ENCODE results near the gene ZBTB20.

The ZBTB20 gene

GRCh38 chr3:114375608-114376421 lies 771.3 kb downstream of the ZBTB20 start:
- TF ChIP-seq TAF1 (IDR thresholded peaks at IDR 0.05; ENCODE audit: borderline replicate concordance, insufficient read depth, low read length) = no peak
- no peak for TF ChIP-seq POLR2AphosphoS5 (IDR thresholded peaks at IDR 0.05; ENCODE audit: low read depth, low read length)
- TF ChIP-seq SIN3A (IDR thresholded peaks at IDR 0.05; ENCODE audit: borderline replicate concordance, insufficient read depth, low read length) = no peak
- no peak for TF ChIP-seq FOXP2 (optimal IDR thresholded peaks at IDR 0.05; ENCODE audit: borderline replicate concordance, extremely low read depth, extremely low read length, insufficient read depth)
- TF ChIP-seq, protein P1, sequence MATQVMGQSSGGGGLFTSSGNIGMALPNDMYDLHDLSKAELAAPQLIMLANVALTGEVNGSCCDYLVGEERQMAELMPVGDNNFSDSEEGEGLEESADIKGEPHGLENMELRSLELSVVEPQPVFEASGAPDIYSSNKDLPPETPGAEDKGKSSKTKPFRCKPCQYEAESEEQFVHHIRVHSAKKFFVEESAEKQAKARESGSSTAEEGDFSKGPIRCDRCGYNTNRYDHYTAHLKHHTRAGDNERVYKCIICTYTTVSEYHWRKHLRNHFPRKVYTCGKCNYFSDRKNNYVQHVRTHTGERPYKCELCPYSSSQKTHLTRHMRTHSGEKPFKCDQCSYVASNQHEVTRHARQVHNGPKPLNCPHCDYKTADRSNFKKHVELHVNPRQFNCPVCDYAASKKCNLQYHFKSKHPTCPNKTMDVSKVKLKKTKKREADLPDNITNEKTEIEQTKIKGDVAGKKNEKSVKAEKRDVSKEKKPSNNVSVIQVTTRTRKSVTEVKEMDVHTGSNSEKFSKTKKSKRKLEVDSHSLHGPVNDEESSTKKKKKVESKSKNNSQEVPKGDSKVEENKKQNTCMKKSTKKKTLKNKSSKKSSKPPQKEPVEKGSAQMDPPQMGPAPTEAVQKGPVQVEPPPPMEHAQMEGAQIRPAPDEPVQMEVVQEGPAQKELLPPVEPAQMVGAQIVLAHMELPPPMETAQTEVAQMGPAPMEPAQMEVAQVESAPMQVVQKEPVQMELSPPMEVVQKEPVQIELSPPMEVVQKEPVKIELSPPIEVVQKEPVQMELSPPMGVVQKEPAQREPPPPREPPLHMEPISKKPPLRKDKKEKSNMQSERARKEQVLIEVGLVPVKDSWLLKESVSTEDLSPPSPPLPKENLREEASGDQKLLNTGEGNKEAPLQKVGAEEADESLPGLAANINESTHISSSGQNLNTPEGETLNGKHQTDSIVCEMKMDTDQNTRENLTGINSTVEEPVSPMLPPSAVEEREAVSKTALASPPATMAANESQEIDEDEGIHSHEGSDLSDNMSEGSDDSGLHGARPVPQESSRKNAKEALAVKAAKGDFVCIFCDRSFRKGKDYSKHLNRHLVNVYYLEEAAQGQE (IDR thresholded peaks at IDR 0.05; ENCODE audit: insufficient read depth in 1 of 2, low read depth in 2 of 2, low read length in 2 of 2) = no peak

GRCh38 chr3:114374433-114374990 lies 772.6 kb downstream of the ZBTB20 start:
- TF ChIP-seq POLR2AphosphoS5 (IDR thresholded peaks at IDR 0.05; ENCODE audit: low read depth, low read length) (no peak), SIN3A (IDR thresholded peaks at IDR 0.05; ENCODE audit: borderline replicate concordance, insufficient read depth, low read length) (no peak), TAF1 (IDR thresholded peaks at IDR 0.05; ENCODE audit: borderline replicate concordance, insufficient read depth, low read length) (no peak), FOXP2 (optimal IDR thresholded peaks at IDR 0.05; ENCODE audit: borderline replicate concordance, extremely low read depth, extremely low read length, insufficient read depth) (no peak)
- TF ChIP-seq, protein P1 (IDR thresholded peaks at IDR 0.05; ENCODE audit: insufficient read depth in 1 of 2, low read depth in 2 of 2, low read length in 2 of 2) = no peak

DNA sequence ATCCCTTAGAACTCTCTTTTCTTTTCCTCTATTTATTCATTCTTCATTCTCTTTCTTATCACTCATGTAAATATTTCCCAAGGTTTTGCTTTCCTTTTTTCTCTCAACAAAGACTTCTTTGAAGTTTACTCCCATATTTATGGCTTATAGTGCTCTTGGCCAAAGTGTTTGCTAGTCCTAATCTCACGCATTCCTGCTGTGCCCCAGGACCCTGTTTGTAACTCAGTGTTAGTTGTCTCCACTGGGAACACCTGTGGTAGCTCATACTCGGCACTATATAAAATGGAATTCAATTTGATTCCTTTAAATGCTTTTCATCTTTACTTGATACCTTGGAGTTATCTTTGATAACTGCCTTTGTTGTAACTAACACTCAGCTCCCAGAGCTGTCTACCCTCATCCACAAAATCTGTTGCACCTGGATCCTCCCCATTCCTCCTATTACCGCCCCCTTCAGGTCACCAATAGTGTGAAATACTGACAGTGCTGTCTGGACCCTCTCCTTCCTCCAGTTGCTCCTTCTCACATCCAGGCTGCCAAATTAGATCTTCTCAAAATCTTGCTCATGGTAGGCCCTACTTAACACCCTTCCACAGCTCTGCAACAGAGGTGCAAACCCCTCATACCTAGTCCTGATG lies 776.4 kb downstream of the ZBTB20 start:
- TF ChIP-seq FOXP2 (optimal IDR thresholded peaks at IDR 0.05; ENCODE audit: borderline replicate concordance, extremely low read depth, extremely low read length, insufficient read depth) (no peak), SIN3A (IDR thresholded peaks at IDR 0.05; ENCODE audit: borderline replicate concordance, insufficient read depth, low read length) (no peak), POLR2AphosphoS5 (IDR thresholded peaks at IDR 0.05; ENCODE audit: low read depth, low read length) (no peak), TAF1 (IDR thresholded peaks at IDR 0.05; ENCODE audit: borderline replicate concordance, insufficient read depth, low read length) (no peak)
- TF ChIP-seq, protein P1 (IDR thresholded peaks at IDR 0.05; ENCODE audit: insufficient read depth in 1 of 2, low read depth in 2 of 2, low read length in 2 of 2) = no peak

DNA sequence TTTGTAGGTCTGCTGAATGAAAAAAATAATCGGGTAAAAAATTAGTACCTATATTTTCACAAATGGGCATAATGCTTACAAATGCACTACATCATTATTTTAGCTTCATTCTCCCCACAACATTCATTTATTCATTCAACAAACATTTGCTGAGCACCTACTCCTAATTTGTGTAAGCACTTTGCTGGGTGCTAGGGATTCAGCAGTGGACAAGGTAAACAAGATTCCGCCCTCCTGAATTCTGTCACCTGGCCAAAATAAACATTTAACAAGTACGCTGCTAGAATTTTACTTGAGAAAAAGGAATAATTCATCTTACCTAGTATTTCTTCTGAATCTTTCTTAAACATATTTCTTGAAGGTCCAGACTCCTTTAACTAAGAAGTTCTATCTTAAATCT lies 781.2 kb downstream of the ZBTB20 start:
- no peak for TF ChIP-seq FOXP2 (optimal IDR thresholded peaks at IDR 0.05; ENCODE audit: borderline replicate concordance, extremely low read depth, extremely low read length, insufficient read depth)
- TF ChIP-seq, protein P1 (IDR thresholded peaks at IDR 0.05; ENCODE audit: insufficient read depth in 1 of 2, low read depth in 2 of 2, low read length in 2 of 2) = no peak
- TF ChIP-seq SIN3A (IDR thresholded peaks at IDR 0.05; ENCODE audit: borderline replicate concordance, insufficient read depth, low read length) = no peak
- TF ChIP-seq TAF1 (IDR thresholded peaks at IDR 0.05; ENCODE audit: borderline replicate concordance, insufficient read depth, low read length) = no peak
- TF ChIP-seq POLR2AphosphoS5 (IDR thresholded peaks at IDR 0.05; ENCODE audit: low read depth, low read length) = no peak
